PFSK-1 (cell line): ENCODE results near the gene IER3.

ENCODE experiments used
- POLR2AphosphoS5 ChIP-seq: IDR thresholded peaks from 2 replicates; pipeline ENCODE4 v1.6.1; 2012; ENCODE audit warnings: low read depth, mild to moderate bottlenecking, control low read depth, low read length, moderate library complexity
- TAF1 ChIP-seq: IDR thresholded peaks from 2 replicates; pipeline ENCODE4 v1.6.1; 2012; ENCODE audit warnings: low read length, control low read depth, borderline replicate concordance; ENCODE audit not compliant: insufficient read depth

DNA sequence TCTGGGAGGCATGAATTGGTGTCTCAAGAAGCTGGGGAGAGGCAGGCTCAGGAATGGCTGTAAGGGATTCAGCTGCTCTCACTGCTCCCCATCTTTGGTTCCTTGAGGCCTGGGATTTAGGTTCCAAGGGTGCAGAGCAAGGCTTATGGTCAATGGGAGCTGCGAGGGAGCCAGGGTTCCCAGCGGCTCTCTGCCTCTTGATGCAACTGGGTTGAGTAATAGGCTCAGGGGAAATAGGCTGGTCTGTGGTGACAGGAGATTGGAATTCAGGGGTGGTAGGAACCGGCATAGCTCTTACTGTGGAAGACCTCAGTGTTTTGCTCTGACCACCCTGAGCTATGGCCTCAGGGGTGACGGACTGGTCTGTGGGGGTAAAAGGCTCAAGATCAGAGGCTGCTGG lies 40.5 kb downstream of the IER3 start:
- TF ChIP-seq POLR2AphosphoS5 = no peak
- no peak for TF ChIP-seq TAF1
